ENCODE measurements around the gene FXYD3. TPM values are rescaled to one million over a fixed set of nuclear protein-coding genes. Genes with fewer than 3 reads are reported as not detected.

FXYD3 gene
- total and polyA plus RNA-seq, 2 donors (not counting 1 experiment from before 2014, with no cell fraction given): not detected

- Histone ChIP-seq H4K20me1 (ENCODE audit: control insufficient read depth, extremely low read depth, insufficient read depth, low read length) (no peaks in the 10 kb centered on the region), H3K27me3 (ENCODE audit: control insufficient read depth, insufficient read depth, low read length) (peaks cover 3% of the 10 kb centered on the region), H3K4me1 (ENCODE audit: control insufficient read depth, extremely low read depth, insufficient read depth, low read length) (peaks cover 13% of the 10 kb centered on the region), H3K36me3 (ENCODE audit: control insufficient read depth, insufficient read depth, low read length) (no peaks in the 10 kb centered on the region), H3K4me3 (replicated peaks in 1 of 4; ENCODE audit: control extremely low read depth in 1 of 4, insufficient read depth in 1 of 4, low read depth in 3 of 4, low read length in 4 of 4) (peak overlapping the region in 2 of 4 experiments; percentile 66 to 67), H3K9ac (ENCODE audit: insufficient read depth, low read length) (no peak overlapping the region), H3K9me3 (ENCODE audit: control insufficient read depth, insufficient read depth, low read depth, low read length) (no peaks in the 10 kb centered on the region), H2AFZ (ENCODE audit: low read length) (no peak overlapping the region), H3K27ac (ENCODE audit: insufficient read depth, low read length) (no peak overlapping the region), H3K4me2 (ENCODE audit: extremely low read depth, insufficient read depth, low read length) (peak overlapping the region; percentile 98), H3K79me2 (ENCODE audit: control insufficient read depth, insufficient read depth, low read length) (no peaks in the 10 kb centered on the region)
- DNase-seq (ENCODE audit: low read depth in 2 of 2): no peak
- no peak for TF ChIP-seq EZH2 (IDR thresholded peaks at IDR 0.05; ENCODE audit: low read length, missing control alignments)
These were observed 8.0 kb downstream of the FXYD3 start for GRCh38 chr19:35123573-35123972.

- Histone ChIP-seq H3K4me3 (replicated peaks in 1 of 4; ENCODE audit: control extremely low read depth in 1 of 4, insufficient read depth in 1 of 4, low read depth in 3 of 4, low read length in 4 of 4) (peak overlapping the region; percentile 66 to 85 (median 71)), H4K20me1 (ENCODE audit: control insufficient read depth, extremely low read depth, insufficient read depth, low read length) (no peaks in the 10 kb centered on the region), H3K36me3 (ENCODE audit: control insufficient read depth, insufficient read depth, low read length) (no peaks in the 10 kb centered on the region), H3K27ac (ENCODE audit: insufficient read depth, low read length) (peak overlapping the region; percentile 81), H3K4me2 (ENCODE audit: extremely low read depth, insufficient read depth, low read length) (peak overlapping the region; percentile 98), H3K79me2 (ENCODE audit: control insufficient read depth, insufficient read depth, low read length) (no peaks in the 10 kb centered on the region), H2AFZ (ENCODE audit: low read length) (peak overlapping the region; percentile 99), H3K9ac (ENCODE audit: insufficient read depth, low read length) (peak overlapping the region; percentile 72), H3K9me3 (ENCODE audit: control insufficient read depth, insufficient read depth, low read depth, low read length) (no peaks in the 10 kb centered on the region), H3K4me1 (ENCODE audit: control insufficient read depth, extremely low read depth, insufficient read depth, low read length) (peaks cover 13% of the 10 kb centered on the region), H3K27me3 (ENCODE audit: control insufficient read depth, insufficient read depth, low read length) (peaks cover 3% of the 10 kb centered on the region)
- peak; percentile 84 to 91 for DNase-seq (ENCODE audit: low read depth in 2 of 2)
- TF ChIP-seq EZH2 (IDR thresholded peaks at IDR 0.05; ENCODE audit: low read length, missing control alignments) (no peak), CTCF (conservative IDR thresholded peaks at IDR 0.05 in 1 of 2, IDR thresholded peaks at IDR 0.05 in 1 of 2; ENCODE audit: low read depth in 1 of 2, low read length in 2 of 2) (no peak)
These were observed 8.8 kb downstream of the FXYD3 start for GRCh38 chr19:35124098-35125060.

- no peak overlapping the region for H3K9ac ChIP-seq (ENCODE audit: insufficient read depth, low read length)
- no peaks in the 10 kb centered on the region for H3K79me2 ChIP-seq (ENCODE audit: control insufficient read depth, insufficient read depth, low read length)
- no peak overlapping the region for H3K4me2 ChIP-seq (ENCODE audit: extremely low read depth, insufficient read depth, low read length)
- no peak overlapping the region for H3K27ac ChIP-seq (ENCODE audit: insufficient read depth, low read length)
- H4K20me1 ChIP-seq (ENCODE audit: control insufficient read depth, extremely low read depth, insufficient read depth, low read length): no peaks in the 10 kb centered on the region
- H2AFZ ChIP-seq (ENCODE audit: low read length): no peak overlapping the region
- H3K27me3 ChIP-seq (ENCODE audit: control insufficient read depth, insufficient read depth, low read length): peaks cover 10% of the 10 kb centered on the region
- peaks cover 13% of the 10 kb centered on the region for H3K4me1 ChIP-seq (ENCODE audit: control insufficient read depth, extremely low read depth, insufficient read depth, low read length)
- H3K36me3 ChIP-seq (ENCODE audit: control insufficient read depth, insufficient read depth, low read length): no peaks in the 10 kb centered on the region
- TF ChIP-seq EZH2 (IDR thresholded peaks at IDR 0.05; ENCODE audit: low read length, missing control alignments): no peak
- TF ChIP-seq CTCF (conservative IDR thresholded peaks at IDR 0.05 in 1 of 2, IDR thresholded peaks at IDR 0.05 in 1 of 2; ENCODE audit: low read depth in 1 of 2, low read length in 2 of 2): no peak
- no peak for DNase-seq (ENCODE audit: low read depth in 2 of 2)
- H3K4me3 ChIP-seq (replicated peaks in 1 of 4; ENCODE audit: control extremely low read depth in 1 of 4, insufficient read depth in 1 of 4, low read depth in 3 of 4, low read length in 4 of 4): no peak overlapping the region
- H3K9me3 ChIP-seq (ENCODE audit: control insufficient read depth, insufficient read depth, low read depth, low read length): no peaks in the 10 kb centered on the region
These were observed 9.7 kb downstream of the FXYD3 start for GRCh38 chr19:35125270-35125717.
